DMS153 treated with DMSO at 0.1 percent for 48 hours (cell line): ENCODE data around the gene TMC5.
"Not testable (repeated sequence)": the region's sequence is repeated elsewhere in the genome, so short reads cannot be mapped to it uniquely, and the experiment has no call there.

Experiments used
- DNase-seq: peaks from one replicate; lab custom pipeline; 2025; ENCODE audit not compliant: unreplicated experiment; lab: John Stamatoyannopoulos, UW

The TMC5 gene

DNA sequence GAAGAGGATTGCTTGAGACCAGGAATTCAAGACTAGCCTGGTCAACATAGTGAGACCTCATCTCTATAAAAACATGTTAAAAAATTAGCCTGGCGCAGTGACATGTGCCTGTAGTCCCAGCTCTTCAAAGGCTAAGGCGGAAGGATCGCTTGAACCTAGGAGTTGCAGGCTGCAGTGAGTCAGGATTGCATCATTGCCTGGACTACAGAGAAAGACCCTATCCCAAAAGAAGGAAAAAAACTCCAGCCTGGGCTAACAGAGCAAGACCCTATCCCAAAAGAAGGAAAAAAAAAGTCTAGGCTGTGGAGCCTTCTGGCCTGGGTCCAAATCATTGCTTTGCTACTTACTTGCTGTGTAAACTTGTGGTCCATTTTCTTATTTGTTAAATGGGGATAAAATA is 111.0 kb downstream of the TMC5 start:
- DNase-seq: no peak

DNA sequence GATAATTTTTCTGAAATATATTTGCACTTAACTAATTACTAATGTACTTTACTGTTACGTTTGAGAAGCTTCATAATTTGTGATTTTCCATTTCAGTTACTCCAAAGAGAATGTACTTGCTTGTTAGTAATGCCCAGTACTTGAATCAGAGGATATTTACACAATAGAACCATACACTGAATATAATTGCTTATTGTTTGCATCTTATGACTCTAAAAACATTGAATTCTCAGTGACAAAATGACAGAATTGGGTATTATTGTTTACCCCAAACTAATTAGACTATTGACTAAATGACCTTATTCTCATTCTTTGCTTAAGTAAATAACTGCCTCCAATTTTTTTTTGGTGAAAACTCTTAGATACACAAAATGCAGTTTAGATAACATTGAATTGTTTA is 114.9 kb downstream of the TMC5 start:
- DNase-seq: no peak

DNA sequence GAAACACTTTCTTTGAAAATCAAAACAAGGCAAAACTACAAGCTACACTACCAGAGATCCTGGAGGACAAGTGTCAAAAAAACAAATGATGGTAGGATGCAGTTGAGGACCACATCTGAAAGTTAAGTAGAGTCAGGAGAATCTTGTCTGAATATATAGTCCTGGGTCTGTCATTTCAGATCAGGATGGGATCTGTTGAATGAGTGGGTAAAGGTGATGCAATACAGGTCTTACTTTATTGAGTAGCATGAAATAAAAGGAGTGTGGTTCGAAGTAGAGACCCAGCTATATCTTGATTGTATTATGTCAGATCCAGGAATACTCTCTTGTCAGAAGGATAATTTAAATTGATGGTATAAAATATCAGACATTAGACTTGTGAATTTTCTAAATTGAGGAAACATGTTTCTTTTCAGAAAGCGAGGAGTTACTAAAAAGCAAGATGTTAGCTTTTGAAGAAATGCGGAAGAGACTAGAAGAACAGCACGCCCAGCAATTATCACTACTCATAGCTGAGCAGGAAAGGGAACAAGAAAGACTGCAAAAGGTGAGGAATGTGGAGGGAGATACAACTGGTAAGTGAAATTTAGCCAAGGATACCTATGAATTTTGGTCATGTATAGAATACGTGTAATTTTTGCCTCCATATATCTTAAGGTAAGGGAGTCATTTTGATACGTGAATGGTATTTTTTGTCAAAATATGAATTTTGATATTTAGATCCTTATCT is 122.7 kb downstream of the TMC5 start:
- no peak for DNase-seq

DNA sequence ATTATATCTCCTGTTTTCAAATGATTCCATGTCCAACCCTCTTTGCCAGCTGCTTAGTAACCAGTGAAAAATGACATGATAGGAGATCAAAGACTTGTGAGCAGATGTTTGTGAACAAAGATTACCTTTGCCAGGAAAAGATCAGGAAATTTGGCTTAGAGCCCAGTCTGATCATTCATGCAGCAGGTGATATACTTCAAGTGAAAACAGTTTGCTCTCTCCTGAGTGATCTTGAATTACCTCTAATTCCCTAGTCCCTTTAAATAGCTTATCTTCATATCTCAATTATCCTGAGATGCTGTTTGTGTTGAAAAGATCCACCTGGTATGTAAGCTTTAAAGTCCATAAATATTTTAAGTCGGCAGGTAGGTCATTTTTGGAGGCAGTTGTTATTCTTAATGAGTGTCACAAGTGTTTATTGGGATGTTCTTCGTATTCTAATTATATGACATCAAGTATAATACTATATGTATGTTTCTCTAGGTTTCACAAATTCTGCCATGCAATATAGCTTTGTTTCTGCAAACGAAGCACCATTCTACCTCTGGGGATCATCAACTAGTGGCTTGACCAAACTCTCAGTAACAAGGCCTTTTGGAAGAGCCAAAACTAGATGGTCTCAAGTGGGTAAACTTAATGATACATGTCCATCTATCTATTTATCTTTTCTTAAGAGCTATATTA is 124.6 kb downstream of the TMC5 start:
- peak; percentile 93 for DNase-seq

DNA sequence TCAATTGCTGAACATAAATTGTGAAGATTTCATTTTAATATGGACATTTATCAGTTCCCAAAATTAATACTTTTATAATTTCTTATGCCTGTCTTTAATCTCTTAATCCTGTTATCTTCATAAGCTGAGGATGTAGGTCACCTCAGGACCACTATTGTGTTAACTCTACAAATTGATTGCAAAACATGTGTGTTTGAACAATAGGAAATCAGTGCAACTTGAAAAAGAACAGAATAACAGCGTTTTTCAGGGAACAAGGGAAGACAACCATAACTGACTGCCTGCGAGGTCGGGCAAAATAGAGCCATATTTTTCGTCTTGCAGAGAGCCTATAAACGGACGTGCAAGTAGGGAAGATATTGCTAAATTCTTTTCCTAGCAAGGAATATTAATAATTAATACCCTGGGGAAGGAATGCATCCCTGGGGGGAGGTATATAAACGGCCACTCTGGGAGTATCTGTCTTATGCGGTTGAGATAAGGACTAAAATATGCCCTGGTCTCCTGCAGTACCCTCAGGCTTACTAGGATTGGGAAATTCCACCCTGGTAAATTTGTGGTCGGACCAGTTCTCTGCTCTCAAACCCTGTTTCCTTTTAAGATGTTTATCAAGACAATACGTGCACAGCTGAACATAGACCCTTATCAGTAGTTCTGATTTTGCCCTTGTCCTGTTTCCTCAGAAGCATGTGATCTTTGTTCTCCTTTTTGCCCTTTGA is 125.8 kb downstream of the TMC5 start:
- DNase-seq: not testable (repeated sequence)

DNA sequence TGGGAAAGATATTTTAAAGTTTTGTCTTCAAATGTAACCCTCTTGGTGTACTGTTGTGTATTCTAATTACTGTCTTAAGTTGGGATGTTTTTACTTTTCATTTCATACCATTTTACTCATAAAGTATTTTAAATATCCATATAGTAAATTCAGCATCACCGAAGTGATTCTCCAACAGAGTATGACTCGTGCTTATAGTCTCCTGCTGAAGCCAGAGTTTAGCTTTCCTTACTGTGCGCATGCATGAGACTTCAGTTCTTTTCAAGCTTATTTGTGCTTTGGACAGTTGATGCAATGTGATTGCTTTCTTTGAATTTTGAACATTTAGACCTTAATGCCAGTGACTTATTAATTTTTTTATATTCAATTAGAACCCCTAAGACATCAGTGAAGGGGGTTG is 130.5 kb downstream of the TMC5 start:
- DNase-seq: no peak
